Trophoblast cell (in vitro differentiated cells and primary cell): ENCODE results near the gene CRIM1.
A peak's percentile ranks its signal among the peaks of the same experiment; 100 is the strongest.

ENCODE experiments used
- DNase-seq, 2 donors: peaks; one replicate each; pipeline ENCODE4 v3.0.0-alpha.2; 2016
- H2AFZ ChIP-seq: 2 replicates; pipeline ENCODE4 v1.6.1; 2013; ENCODE audit warnings: low read length, moderate library complexity, mild to moderate bottlenecking; ENCODE audit not compliant: insufficient read depth, poor library complexity
- H2AK5ac ChIP-seq: 2 replicates; pipeline ENCODE4 v1.6.1; 2013; ENCODE audit warnings: mild to moderate bottlenecking, low read length
- H2BK120ac ChIP-seq: 2 replicates; pipeline ENCODE4 v1.6.1; 2013; ENCODE audit warnings: low read length, mild to moderate bottlenecking, moderate library complexity; ENCODE audit not compliant: insufficient read depth, poor library complexity
- H2BK12ac ChIP-seq: 2 replicates; pipeline ENCODE4 v1.6.1; 2013; ENCODE audit warnings: mild to moderate bottlenecking, low read length, moderate library complexity
- H2BK5ac ChIP-seq: 2 replicates; pipeline ENCODE4 v1.6.1; 2013; ENCODE audit warnings: low read length, low read depth, moderate library complexity, mild to moderate bottlenecking; ENCODE audit not compliant: poor library complexity
- H3K14ac ChIP-seq: 2 replicates; pipeline ENCODE4 v1.6.1; 2013; ENCODE audit warnings: mild to moderate bottlenecking, low read length
- H3K18ac ChIP-seq: 2 replicates; pipeline ENCODE4 v1.6.1; 2013; ENCODE audit warnings: mild to moderate bottlenecking, low read length
- H3K23ac ChIP-seq: 2 replicates; pipeline ENCODE4 v1.6.1; 2013; ENCODE audit warnings: low read length
- H3K27ac ChIP-seq: 2 replicates; pipeline ENCODE4 v1.5.1; 2013; ENCODE audit warnings: low read depth, mild to moderate bottlenecking, inconsistent platforms, low read length, moderate library complexity
- H3K27me3 ChIP-seq: 2 replicates; pipeline ENCODE4 v1.6.1; 2013; ENCODE audit warnings: inconsistent platforms, mild to moderate bottlenecking, low read length, moderate library complexity; ENCODE audit not compliant: insufficient read depth
- H3K36me3 ChIP-seq, 2 experiments: 1 replicate in 1 of 2; 2 replicates in 1 of 2; pipeline ENCODE4 v1.6.1; 2013; ENCODE audit warnings: low read length in 2 of 2, mild to moderate bottlenecking in 2 of 2, moderate library complexity in 1 of 2; ENCODE audit not compliant: insufficient read depth in 2 of 2, control insufficient read depth in 1 of 2
- H3K4ac ChIP-seq: 2 replicates; pipeline ENCODE4 v1.6.1; 2013; ENCODE audit warnings: low read depth, mild to moderate bottlenecking, low read length, moderate library complexity
- H3K4me1 ChIP-seq, 2 experiments: 1 replicate in 1 of 2; 2 replicates in 1 of 2; pipeline ENCODE4 v1.6.1; 2013; ENCODE audit warnings: low read length in 2 of 2, mild to moderate bottlenecking in 2 of 2, moderate library complexity in 1 of 2; ENCODE audit not compliant: insufficient read depth in 2 of 2, control insufficient read depth in 1 of 2
- H3K4me2 ChIP-seq: 2 replicates; pipeline ENCODE4 v1.6.1; 2013; ENCODE audit warnings: inconsistent platforms, mild to moderate bottlenecking, low read length, moderate library complexity
- H3K4me3 ChIP-seq: 2 replicates; pipeline ENCODE4 v1.5.1; 2013; ENCODE audit warnings: mild to moderate bottlenecking, low read depth, low read length, inconsistent platforms
- H3K79me1 ChIP-seq: one replicate; pipeline ENCODE4 v1.6.1; 2013; ENCODE audit warnings: low read length
- H3K79me2 ChIP-seq: 2 replicates; pipeline ENCODE4 v1.6.1; 2013; ENCODE audit warnings: low read length, mild to moderate bottlenecking; ENCODE audit not compliant: control insufficient read depth, insufficient read depth, poor library complexity
- H3K9ac ChIP-seq: 2 replicates; pipeline ENCODE4 v1.6.1; 2013; ENCODE audit warnings: mild to moderate bottlenecking, low read length
- H3K9me3 ChIP-seq: 2 replicates; pipeline ENCODE4 v1.6.1; 2013; ENCODE audit warnings: low read depth, mild to moderate bottlenecking, control low read depth, inconsistent platforms, low read length; ENCODE audit not compliant: insufficient read depth
- H4K12ac ChIP-seq: 2 replicates; pipeline ENCODE4 v1.6.1; 2013; ENCODE audit warnings: low read depth, mild to moderate bottlenecking, low read length, moderate library complexity
- H4K8ac ChIP-seq: 2 replicates; pipeline ENCODE4 v1.6.1; 2013; ENCODE audit warnings: low read depth, mild to moderate bottlenecking, low read length, moderate library complexity
- H4K91ac ChIP-seq: one replicate; pipeline ENCODE4 v1.6.1; 2013; ENCODE audit warnings: low read depth, mild to moderate bottlenecking, low read length, moderate library complexity
- WGBS: extraction: QIAGEN DNeasy Blood & Tissue Kit; methylation state at CpG from one replicate; pipeline ENCODE4 v1.1.7; 2013; ENCODE audit warnings: missing lambda C conversion rate; ENCODE audit not compliant: insufficient read length, insufficient coverage; ENCODE audit errors: extremely low coverage; 5-methylcytosine and 5-hydroxymethylcytosine counted together

CRIM1 gene

GRCh38 chr2:36545871-36546416, 190.4 kb downstream of the CRIM1 start:
- no peak overlapping the region for H4K8ac ChIP-seq
- no peak for DNase-seq
- H3K4ac ChIP-seq: no peak overlapping the region
- H3K79me1 ChIP-seq: peaks cover 3% of the 10 kb centered on the region
- no peak overlapping the region for H4K12ac ChIP-seq
- H4K91ac ChIP-seq: no peak overlapping the region
- no peak overlapping the region for H3K23ac ChIP-seq
- H3K27me3 ChIP-seq: no peaks in the 10 kb centered on the region
- H3K27ac ChIP-seq: no peak overlapping the region
- no peak overlapping the region for H2AFZ ChIP-seq
- H3K9ac ChIP-seq: no peak overlapping the region
- peaks cover 6 to 11% of the 10 kb centered on the region in 2 experiments for H3K4me1 ChIP-seq
- no CpG with 5 or more reads among the region's 1 CpG for WGBS
- H3K4me2 ChIP-seq: no peak overlapping the region
- H3K18ac ChIP-seq: no peak overlapping the region
- H2AK5ac ChIP-seq: no peak overlapping the region
- H2BK12ac ChIP-seq: no peak overlapping the region
- H3K4me3 ChIP-seq: no peak overlapping the region
- H3K9me3 ChIP-seq: no peaks in the 10 kb centered on the region
- H3K14ac ChIP-seq: no peak overlapping the region
- no peak overlapping the region for H2BK120ac ChIP-seq
- no peak overlapping the region for H2BK5ac ChIP-seq
- peaks cover 7 to 24% of the 10 kb centered on the region in 2 experiments for H3K36me3 ChIP-seq
- H3K79me2 ChIP-seq: no peaks in the 10 kb centered on the region

- Histone ChIP-seq H3K4me3 (no peak overlapping the region), H3K14ac (no peak overlapping the region), H4K91ac (no peak overlapping the region), H3K4me2 (no peak overlapping the region), H3K27me3 (no peaks in the 10 kb centered on the region), H2BK12ac (peak overlapping the region; percentile 54), H2AK5ac (peak overlapping the region; percentile 77), H4K8ac (no peak overlapping the region), H4K12ac (no peak overlapping the region), H2BK120ac (no peak overlapping the region), H3K4me1 (peaks cover 10 to 14% of the 10 kb centered on the region in 2 experiments), H3K18ac (no peak overlapping the region), H3K23ac (no peak overlapping the region), H3K9ac (no peak overlapping the region), H2AFZ (no peak overlapping the region), H3K4ac (no peak overlapping the region), H3K79me2 (no peaks in the 10 kb centered on the region), H3K9me3 (no peaks in the 10 kb centered on the region), H2BK5ac (no peak overlapping the region), H3K36me3 (peaks cover 2 to 13% of the 10 kb centered on the region in 2 experiments), H3K79me1 (peaks cover 3% of the 10 kb centered on the region), H3K27ac (peak overlapping the region; percentile 19)
- WGBS: no CpG with 5 or more reads among the region's 3 CpGs
- DNase-seq: no peak
These were observed 192.3 kb downstream of the CRIM1 start for GRCh38 chr2:36547906-36548305.

GRCh38 chr2:36549165-36549574, 193.6 kb downstream of the CRIM1 start:
- Histone ChIP-seq H3K36me3 (peaks cover 2 to 13% of the 10 kb centered on the region in 2 experiments), H3K9me3 (no peaks in the 10 kb centered on the region), H3K9ac (no peak overlapping the region), H3K27ac (peak overlapping the region; percentile 93), H3K79me1 (peaks cover 3% of the 10 kb centered on the region), H4K91ac (no peak overlapping the region), H3K23ac (no peak overlapping the region), H3K27me3 (no peaks in the 10 kb centered on the region), H3K79me2 (no peaks in the 10 kb centered on the region), H3K4me3 (no peak overlapping the region), H2BK5ac (peak overlapping the region; percentile 64), H4K12ac (no peak overlapping the region), H2AK5ac (no peak overlapping the region), H4K8ac (peak overlapping the region; percentile 13), H3K14ac (no peak overlapping the region), H3K4me1 (peaks cover 10 to 14% of the 10 kb centered on the region in 2 experiments), H3K4ac (no peak overlapping the region), H2AFZ (no peak overlapping the region), H2BK12ac (no peak overlapping the region), H2BK120ac (peak overlapping the region; percentile 5), H3K18ac (peak overlapping the region; percentile 49), H3K4me2 (peak overlapping the region; percentile 13)
- no peak for DNase-seq
- WGBS: no CpG with 5 or more reads among the region's 7 CpGs

GRCh38 chr2:36550006-36550405, 194.4 kb downstream of the CRIM1 start:
- Histone ChIP-seq H3K4me1 (peaks cover 10 to 14% of the 10 kb centered on the region in 2 experiments), H2AFZ (no peak overlapping the region), H3K27ac (peak overlapping the region; percentile 12), H3K27me3 (no peaks in the 10 kb centered on the region), H3K79me2 (no peaks in the 10 kb centered on the region), H2BK5ac (peak overlapping the region; percentile 69), H4K12ac (no peak overlapping the region), H2AK5ac (no peak overlapping the region), H3K14ac (no peak overlapping the region), H2BK12ac (no peak overlapping the region), H2BK120ac (no peak overlapping the region), H3K4ac (no peak overlapping the region), H3K4me3 (no peak overlapping the region), H3K79me1 (peaks cover 3% of the 10 kb centered on the region), H4K91ac (peak overlapping the region; percentile 51), H4K8ac (no peak overlapping the region), H3K23ac (no peak overlapping the region), H3K4me2 (no peak overlapping the region), H3K36me3 (peaks cover 2 to 15% of the 10 kb centered on the region in 2 experiments), H3K9ac (no peak overlapping the region), H3K9me3 (no peaks in the 10 kb centered on the region), H3K18ac (no peak overlapping the region)
- no CpG with 5 or more reads among the region's 5 CpGs for WGBS
- DNase-seq: no peak
